Measurements from ENCODE around the gene RNF223. TPM values are rescaled to one million over a fixed set of nuclear protein-coding genes. Genes with fewer than 3 reads are reported as not detected.

Gene RNF223
- total RNA-seq, 1 donor from 2014 or later: not detected

DNA sequence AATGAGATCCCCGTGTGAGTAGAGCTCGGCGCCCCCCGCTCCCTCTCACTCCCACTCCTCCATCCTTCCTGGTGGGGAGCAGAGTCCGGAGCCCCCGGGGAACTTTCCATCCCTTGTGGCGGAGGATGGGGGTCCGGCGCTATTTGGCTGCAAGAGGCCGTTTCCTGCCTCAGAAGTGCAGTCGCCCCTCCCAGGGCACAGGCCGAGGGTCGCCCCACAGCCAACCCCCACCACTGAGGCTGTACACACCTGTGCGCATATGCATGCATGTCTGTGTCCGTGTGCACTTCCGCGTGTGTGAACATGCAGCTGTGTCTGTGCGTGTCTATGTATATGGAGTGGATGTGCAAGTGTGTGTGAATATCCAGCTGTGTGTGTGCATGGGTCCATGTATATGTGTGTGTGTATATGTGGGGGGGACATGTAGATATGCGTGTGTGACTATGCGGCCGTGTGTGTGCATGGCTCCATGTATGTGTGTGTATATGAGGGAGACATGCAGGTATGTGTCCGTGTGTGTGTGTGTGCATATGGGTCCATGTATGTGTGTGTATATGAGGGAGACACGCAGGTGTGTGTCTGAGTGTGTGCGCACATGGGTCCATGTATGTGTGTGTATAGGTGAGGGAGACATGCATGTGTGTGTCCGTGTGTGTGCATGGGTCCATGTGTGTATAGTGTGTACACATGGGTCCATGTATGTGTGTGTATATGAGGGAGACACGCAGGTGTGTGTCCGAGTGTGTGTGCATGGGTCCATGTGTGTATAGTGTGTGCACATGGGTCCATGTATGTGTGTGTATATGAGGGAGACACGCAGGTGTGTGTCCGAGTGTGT is 21.9 kb downstream of the RNF223 start:
- Histone ChIP-seq H3K4me1 (no peaks in the 10 kb centered on the region), H3K9me3 (no peaks in the 10 kb centered on the region), H3K27me3 (no peaks in the 10 kb centered on the region), H3K4me3 (no peak overlapping the region), H3K27ac (no peak overlapping the region), H3K36me3 (no peaks in the 10 kb centered on the region)
- TF ChIP-seq, protein P1, sequence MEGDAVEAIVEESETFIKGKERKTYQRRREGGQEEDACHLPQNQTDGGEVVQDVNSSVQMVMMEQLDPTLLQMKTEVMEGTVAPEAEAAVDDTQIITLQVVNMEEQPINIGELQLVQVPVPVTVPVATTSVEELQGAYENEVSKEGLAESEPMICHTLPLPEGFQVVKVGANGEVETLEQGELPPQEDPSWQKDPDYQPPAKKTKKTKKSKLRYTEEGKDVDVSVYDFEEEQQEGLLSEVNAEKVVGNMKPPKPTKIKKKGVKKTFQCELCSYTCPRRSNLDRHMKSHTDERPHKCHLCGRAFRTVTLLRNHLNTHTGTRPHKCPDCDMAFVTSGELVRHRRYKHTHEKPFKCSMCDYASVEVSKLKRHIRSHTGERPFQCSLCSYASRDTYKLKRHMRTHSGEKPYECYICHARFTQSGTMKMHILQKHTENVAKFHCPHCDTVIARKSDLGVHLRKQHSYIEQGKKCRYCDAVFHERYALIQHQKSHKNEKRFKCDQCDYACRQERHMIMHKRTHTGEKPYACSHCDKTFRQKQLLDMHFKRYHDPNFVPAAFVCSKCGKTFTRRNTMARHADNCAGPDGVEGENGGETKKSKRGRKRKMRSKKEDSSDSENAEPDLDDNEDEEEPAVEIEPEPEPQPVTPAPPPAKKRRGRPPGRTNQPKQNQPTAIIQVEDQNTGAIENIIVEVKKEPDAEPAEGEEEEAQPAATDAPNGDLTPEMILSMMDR (IDR thresholded peaks at IDR 0.05): no peak
- intact Hi-C loops (cut with DNase I): no loop called here
- DNase-seq (ENCODE audit: low spot score in 2 of 2): no peak

DNA sequence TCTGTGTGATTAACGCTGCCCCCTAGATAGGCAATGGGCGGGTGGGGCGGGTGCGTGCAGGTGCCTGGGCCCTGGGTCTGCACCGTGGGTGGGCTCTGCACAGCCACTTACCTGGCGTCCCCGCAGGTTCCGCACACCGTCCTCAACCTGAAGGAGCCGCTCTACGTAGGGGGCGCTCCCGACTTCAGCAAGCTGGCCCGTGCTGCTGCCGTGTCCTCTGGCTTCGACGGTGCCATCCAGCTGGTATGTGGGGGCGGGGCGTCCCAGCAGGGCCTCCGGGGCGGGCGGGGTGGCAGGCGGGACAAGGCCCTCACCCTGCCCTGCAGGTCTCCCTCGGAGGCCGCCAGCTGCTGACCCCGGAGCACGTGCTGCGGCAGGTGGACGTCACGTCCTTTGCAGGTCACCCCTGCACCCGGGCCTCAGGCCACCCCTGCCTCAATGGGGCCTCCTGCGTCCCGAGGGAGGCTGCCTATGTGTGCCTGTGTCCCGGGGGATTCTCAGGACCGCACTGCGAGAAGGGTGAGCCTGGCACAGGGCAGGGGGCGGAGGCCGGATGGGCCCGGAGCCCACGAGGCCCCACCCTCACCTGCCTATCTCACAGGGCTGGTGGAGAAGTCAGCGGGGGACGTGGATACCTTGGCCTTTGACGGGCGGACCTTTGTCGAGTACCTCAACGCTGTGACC is 22.8 kb downstream of the RNF223 start:
- H3K36me3 ChIP-seq: peaks cover 5% of the 10 kb centered on the region in 2 donors
- DNase-seq (ENCODE audit: low spot score in 2 of 2): no peak
- intact Hi-C loops (cut with DNase I): no loop called here
- no peaks in the 10 kb centered on the region for H3K9me3 ChIP-seq
- no peaks in the 10 kb centered on the region for H3K27me3 ChIP-seq
- H3K4me3 ChIP-seq: no peak overlapping the region
- no peaks in the 10 kb centered on the region for H3K4me1 ChIP-seq
- TF ChIP-seq, protein P1 (IDR thresholded peaks at IDR 0.05): no peak
- H3K27ac ChIP-seq: no peak overlapping the region

DNA sequence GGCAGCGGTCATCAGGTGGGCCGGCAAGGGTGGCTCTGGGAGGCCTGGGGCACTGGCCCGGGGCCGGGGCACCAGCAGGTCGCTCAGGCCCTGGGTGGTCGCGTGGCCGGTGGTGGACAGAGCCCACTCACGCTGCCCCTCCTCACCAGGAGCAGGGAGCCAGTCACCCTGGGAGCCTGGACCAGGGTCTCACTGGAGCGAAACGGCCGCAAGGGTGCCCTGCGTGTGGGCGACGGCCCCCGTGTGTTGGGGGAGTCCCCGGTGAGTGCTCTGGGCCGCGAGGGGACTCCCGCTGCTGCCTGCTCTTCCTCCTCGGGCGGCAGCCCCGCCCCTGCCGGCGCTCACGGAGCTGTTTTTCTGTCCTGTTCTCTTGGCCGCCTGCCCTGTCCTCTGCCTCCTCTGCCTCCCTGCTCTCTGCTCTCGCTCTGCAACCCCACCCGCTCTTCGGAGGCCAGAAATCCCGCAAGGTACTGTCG is 23.5 kb downstream of the RNF223 start:
- intact Hi-C loops (cut with DNase I): no loop called here
- H3K9me3 ChIP-seq: no peaks in the 10 kb centered on the region
- TF ChIP-seq, protein P1 (IDR thresholded peaks at IDR 0.05): no peak
- H3K4me3 ChIP-seq: no peak overlapping the region
- no peak for DNase-seq (ENCODE audit: low spot score in 2 of 2)
- H3K27me3 ChIP-seq: no peaks in the 10 kb centered on the region
- H3K4me1 ChIP-seq: no peaks in the 10 kb centered on the region
- H3K36me3 ChIP-seq: peaks cover 7 to 12% of the 10 kb centered on the region in 2 donors
- H3K27ac ChIP-seq: no peak overlapping the region

DNA sequence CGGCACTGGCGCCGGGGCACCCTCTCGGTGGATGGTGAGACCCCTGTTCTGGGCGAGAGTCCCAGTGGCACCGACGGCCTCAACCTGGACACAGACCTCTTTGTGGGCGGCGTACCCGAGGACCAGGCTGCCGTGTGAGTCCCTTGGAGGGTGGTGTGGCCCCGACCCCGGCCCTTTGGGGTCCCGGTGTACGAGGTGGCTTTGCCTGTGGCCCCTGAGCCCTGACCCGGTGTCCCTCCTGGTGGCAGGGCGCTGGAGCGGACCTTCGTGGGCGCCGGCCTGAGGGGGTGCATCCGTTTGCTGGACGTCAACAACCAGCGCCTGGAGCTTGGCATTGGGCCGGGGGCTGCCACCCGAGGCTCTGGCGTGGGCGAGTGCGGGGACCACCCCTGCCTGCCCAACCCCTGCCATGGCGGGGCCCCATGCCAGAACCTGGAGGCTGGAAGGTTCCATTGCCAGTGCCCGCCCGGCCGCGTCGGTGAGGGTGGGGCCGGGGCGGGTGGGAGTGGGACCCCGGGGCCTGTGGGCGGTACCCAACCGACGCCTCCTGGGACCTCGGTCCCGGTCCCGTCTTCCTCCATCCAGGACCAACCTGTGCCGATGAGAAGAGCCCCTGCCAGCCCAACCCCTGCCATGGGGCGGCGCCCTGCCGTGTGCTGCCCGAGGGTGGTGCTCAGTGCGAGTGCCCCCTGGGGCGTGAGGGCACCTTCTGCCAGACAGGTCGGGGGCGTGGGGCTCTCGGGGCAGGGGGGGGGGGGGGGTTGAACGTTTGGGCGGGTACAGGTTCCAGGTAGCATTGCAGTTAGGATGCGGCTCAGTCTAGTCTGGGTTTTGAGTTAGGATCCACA is 24.6 kb downstream of the RNF223 start:
- Histone ChIP-seq H3K4me3 (no peak overlapping the region), H3K36me3 (peaks cover 13 to 18% of the 10 kb centered on the region in 2 donors), H3K27me3 (no peaks in the 10 kb centered on the region), H3K27ac (no peak overlapping the region), H3K4me1 (no peaks in the 10 kb centered on the region), H3K9me3 (no peaks in the 10 kb centered on the region)
- DNase-seq (ENCODE audit: low spot score in 2 of 2): no peak
- TF ChIP-seq, protein P1 (IDR thresholded peaks at IDR 0.05): no peak
- intact Hi-C loops (cut with DNase I): no loop called here

DNA sequence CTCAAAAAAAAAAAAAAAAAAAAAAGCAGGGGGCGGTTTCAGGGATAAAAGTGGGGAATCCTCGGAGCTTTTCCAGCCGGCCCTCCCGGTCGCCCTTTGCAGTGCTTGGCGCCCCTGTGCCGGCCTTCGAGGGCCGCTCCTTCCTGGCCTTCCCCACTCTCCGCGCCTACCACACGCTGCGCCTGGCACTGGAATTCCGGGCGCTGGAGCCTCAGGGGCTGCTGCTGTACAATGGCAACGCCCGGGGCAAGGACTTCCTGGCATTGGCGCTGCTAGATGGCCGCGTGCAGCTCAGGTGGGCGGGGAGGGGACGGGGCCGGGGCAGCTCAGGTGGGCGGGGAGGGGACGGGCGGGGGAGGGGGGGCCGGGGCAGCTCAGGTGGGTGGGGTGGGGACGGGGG is 25.3 kb downstream of the RNF223 start:
- intact Hi-C loops (cut with DNase I): no loop called here
- no peaks in the 10 kb centered on the region for H3K27me3 ChIP-seq
- no peak overlapping the region for H3K4me3 ChIP-seq
- H3K36me3 ChIP-seq: peaks cover 15 to 18% of the 10 kb centered on the region in 2 donors
- H3K9me3 ChIP-seq: no peaks in the 10 kb centered on the region
- TF ChIP-seq, protein P1 (IDR thresholded peaks at IDR 0.05): no peak
- DNase-seq (ENCODE audit: low spot score in 2 of 2): no peak
- H3K4me1 ChIP-seq: no peaks in the 10 kb centered on the region
- no peak overlapping the region for H3K27ac ChIP-seq
